Activated B cell treated with CpG ODN at 0.5 μM for 24 hours (primary cell): ENCODE results near the gene REEP6. TPM values are rescaled to one million over a fixed set of nuclear protein-coding genes. Genes with fewer than 3 reads are reported as not detected.
"Not testable (repeated sequence)": the region's sequence is repeated elsewhere in the genome, so short reads cannot be mapped to it uniquely, and the experiment has no call there.

Experiments used
- ATAC-seq: fragments of 200-7000 bp; cut with Tn5 transposase; one replicate; pipeline ENCODE4 v1.10.0; 2021; ENCODE audit warnings: low read depth, mild to moderate bottlenecking, moderate library complexity
- CTCF ChIA-PET: fragments of 350-600 bp; sonication (Branson Sonifier 250); formaldehyde crosslinking; loops from one replicate; lab custom pipeline; 2021; ENCODE audit warnings: antibody characterized with exemption; lab: Charles Lee
- POLR2A ChIA-PET: fragments of 350-600 bp; sonication (Branson Sonifier 250); formaldehyde crosslinking; loops from one replicate; lab custom pipeline; 2021; ENCODE audit warnings: antibody characterized with exemption; lab: Charles Lee
- DNase-seq: peaks from one replicate; pipeline ENCODE4 v3.0.0; 2022
- H3K27ac Mint-ChIP-seq: one replicate; pipeline ENCODE4 v1.8.0; 2020; ENCODE audit warnings: mixed read lengths
- H3K27me3 Mint-ChIP-seq: one replicate; pipeline ENCODE4 v1.8.0; 2021; ENCODE audit warnings: mixed read lengths
- H3K36me3 Mint-ChIP-seq: one replicate; pipeline ENCODE4 v1.8.0; 2021; ENCODE audit warnings: low read depth, mixed read lengths
- H3K4me1 Mint-ChIP-seq: one replicate; pipeline ENCODE4 v1.8.0; 2021; ENCODE audit warnings: mixed read lengths
- H3K4me3 Mint-ChIP-seq: one replicate; pipeline ENCODE4 v1.8.0; 2020; ENCODE audit warnings: mild to moderate bottlenecking, mixed read lengths
- H3K9me3 Mint-ChIP-seq: one replicate; pipeline ENCODE4 v1.8.0; 2020; ENCODE audit warnings: mixed read lengths
- CTCF ChIP-seq: fragments of 200-600 bp; IDR thresholded peaks from one replicate; pipeline ENCODE4 v1.8.0; 2022; ENCODE audit warnings: antibody characterized with exemption, mild to moderate bottlenecking
- intact Hi-C: fragments of 100-400 bp; cut with micrococcal nuclease; formaldehyde crosslinking; loops from one replicate; pipeline ENCODE4 v1.15.1; 2024
- total RNA-seq: library from RNA; stranded (reverse); gene quantifications from 2 replicates; pipeline ENCODE4 v1.2.3, GENCODE V29; 2022

REEP6 gene
- total RNA-seq, 1 donor from 2014 or later: 1.1 TPM

- ATAC-seq: no peak
- TF ChIP-seq CTCF: no peak
- ChIA-PET POLR2A (no interaction called here), CTCF (no interaction called here)
- intact Hi-C loops: no loop called here
- Mint-ChIP-seq H3K4me3 (no peak overlapping the region), H3K4me1 (peaks cover 5% of the 10 kb centered on the region), H3K27me3 (peaks cover 36% of the 10 kb centered on the region), H3K27ac (no peak overlapping the region), H3K9me3 (no peaks in the 10 kb centered on the region), H3K36me3 (no peaks in the 10 kb centered on the region)
- no peak for DNase-seq
Measured at GRCh38 chr19:1516395-1516753, 25.4 kb downstream of the REEP6 start.

- Mint-ChIP-seq H3K4me1 (no peaks in the 10 kb centered on the region), H3K36me3 (no peaks in the 10 kb centered on the region), H3K27me3 (peaks cover 39% of the 10 kb centered on the region), H3K4me3 (no peak overlapping the region), H3K27ac (no peak overlapping the region), H3K9me3 (no peaks in the 10 kb centered on the region)
- no peak for ATAC-seq
- DNase-seq: no peak
- CTCF ChIA-PET: no interaction called here
- intact Hi-C loops: no loop called here
- POLR2A ChIA-PET: no interaction called here
- no peak for TF ChIP-seq CTCF
Measured at GRCh38 chr19:1518471-1518870, 27.5 kb downstream of the REEP6 start.

GRCh38 chr19:1519802-1520201 lies 28.8 kb downstream of the REEP6 start:
- POLR2A ChIA-PET, ATAC-seq, H3K4me1 Mint-ChIP-seq, CTCF ChIA-PET, H3K9me3 Mint-ChIP-seq, DNase-seq, H3K4me3 Mint-ChIP-seq, H3K27ac Mint-ChIP-seq, H3K36me3 Mint-ChIP-seq, intact Hi-C loops: not testable (repeated sequence)
- H3K27me3 Mint-ChIP-seq: peaks cover 42% of the 10 kb centered on the region

- ATAC-seq: no peak
- POLR2A ChIA-PET: no interaction called here
- intact Hi-C loops: no loop called here
- no peaks in the 10 kb centered on the region for H3K36me3 Mint-ChIP-seq
- no peak overlapping the region for H3K27ac Mint-ChIP-seq
- H3K27me3 Mint-ChIP-seq: peaks cover 43% of the 10 kb centered on the region
- H3K4me3 Mint-ChIP-seq: no peak overlapping the region
- no peak for DNase-seq
- peaks cover 5% of the 10 kb centered on the region for H3K4me1 Mint-ChIP-seq
- CTCF ChIA-PET: no interaction called here
- no peak for TF ChIP-seq CTCF
- H3K9me3 Mint-ChIP-seq: no peaks in the 10 kb centered on the region
Measured at GRCh38 chr19:1520203-1520780, 29.3 kb downstream of the REEP6 start.

GRCh38 chr19:1521636-1522035 lies 30.7 kb downstream of the REEP6 start:
- intact Hi-C loops: no loop called here
- CTCF ChIA-PET: no interaction called here
- POLR2A ChIA-PET: interaction anchor here (0.6 kb wide), 1 partner anchor 82 kb away, joined by 3 read pairs; no protein-coding TSS in a partner anchor
- no peaks in the 10 kb centered on the region for H3K9me3 Mint-ChIP-seq
- H3K36me3 Mint-ChIP-seq: no peaks in the 10 kb centered on the region
- DNase-seq (no peak), ATAC-seq (no peak)
- H3K27me3 Mint-ChIP-seq: peaks cover 48% of the 10 kb centered on the region
- no peak overlapping the region for H3K4me3 Mint-ChIP-seq
- peaks cover 5% of the 10 kb centered on the region for H3K4me1 Mint-ChIP-seq
- no peak overlapping the region for H3K27ac Mint-ChIP-seq
- no peak for TF ChIP-seq CTCF

- Mint-ChIP-seq H3K4me3 (no peak overlapping the region), H3K4me1 (peaks cover 5% of the 10 kb centered on the region), H3K36me3 (no peaks in the 10 kb centered on the region), H3K9me3 (no peaks in the 10 kb centered on the region), H3K27ac (no peak overlapping the region), H3K27me3 (peaks cover 47% of the 10 kb centered on the region)
- intact Hi-C loops: no loop called here
- no peak for TF ChIP-seq CTCF
- CTCF ChIA-PET: no interaction called here
- ATAC-seq (no peak), DNase-seq (no peak)
- POLR2A ChIA-PET: no interaction called here
Measured at GRCh38 chr19:1522061-1522460, 31.1 kb downstream of the REEP6 start.
